Kidney (tissue), 14 donors: ENCODE results near the gene SCIMP. TPM values are rescaled to one million over a fixed set of nuclear protein-coding genes. Genes with fewer than 3 reads are reported as not detected.

Experiments
- DNase-seq, 5 donors: peaks; one replicate each; pipeline ENCODE4 v3.0.0-alpha.2; 2013 to 2020
- FAIRE-seq: peaks from 2 replicates; lab custom pipeline; 2012; peaks lifted over from hg19 to GRCh38; lab: Jason Lieb, UNC
- H3K27ac ChIP-seq, 2 donors: one replicate each; pipeline ENCODE4 v1.7.0; 2013; ENCODE audit warnings: low read depth in 2 of 2, low read length in 2 of 2, inconsistent platforms in 1 of 2
- H3K27me3 ChIP-seq: one replicate; pipeline ENCODE4 v1.7.1; 2013; ENCODE audit warnings: low read length, inconsistent platforms; ENCODE audit not compliant: control insufficient read depth, insufficient read depth
- H3K36me3 ChIP-seq, 3 donors: one replicate each; pipeline versions ENCODE4 v1.7.0 to v1.7.1; 2013; ENCODE audit warnings: low read length in 3 of 3, control low read depth in 1 of 3, inconsistent platforms in 1 of 3; ENCODE audit not compliant: insufficient read depth in 3 of 3, control insufficient read depth in 2 of 3
- H3K4me1 ChIP-seq, 3 donors: one replicate each; pipeline versions ENCODE4 v1.7.0 to v1.7.1; 2013; ENCODE audit warnings: low read length in 3 of 3, inconsistent platforms in 1 of 3, low read depth in 1 of 3; ENCODE audit not compliant: control insufficient read depth in 2 of 3, insufficient read depth in 2 of 3
- H3K4me3 ChIP-seq, 3 donors: one replicate each; pipeline versions ENCODE4 v1.7.0 to v1.8.1; 2013; ENCODE audit warnings: low read length in 3 of 3, control low read depth in 1 of 3, inconsistent platforms in 1 of 3
- H3K9ac ChIP-seq, 3 donors: one replicate each; pipeline versions ENCODE4 v1.7.0 to v1.7.1; 2013; ENCODE audit warnings: low read length in 3 of 3, control low read depth in 1 of 3, inconsistent platforms in 1 of 3
- H3K9me3 ChIP-seq, 3 donors: one replicate each; pipeline versions ENCODE4 v1.7.0 to v1.7.1; 2013; ENCODE audit warnings: low read length in 3 of 3, control low read depth in 1 of 3, inconsistent platforms in 1 of 3; ENCODE audit not compliant: control insufficient read depth in 2 of 3, insufficient read depth in 1 of 3
- CTCF ChIP-seq: IDR thresholded peaks from 3 replicates; pipeline ENCODE4 v1.5.1; 2012; ENCODE audit warnings: mild to moderate bottlenecking, moderate library complexity, borderline replicate concordance; ENCODE audit not compliant: insufficient read depth; ENCODE audit errors: extremely low read depth
- intact Hi-C: fragments of 100-400 bp; cut with DNase I; formaldehyde crosslinking; loops from one replicate; pipeline ENCODE4 v1.11.1; 2022
- polyA plus RNA-seq: library from polyadenylated mRNA; stranded (reverse); fragments of 350-450 nt; fragmentation: Illumina TruSeq; extraction: RNeasy Lipid Tissue Mini Kit (QIAGEN cat#74804); gene quantifications from one replicate; pipeline ENCODE4 v1.2.3, GENCODE V29; 2014; ENCODE audit warnings: low read depth, low replicate concordance; ENCODE audit not compliant: insufficient read depth
- total RNA-seq: library from RNA; stranded (reverse); fragmentation: NEBNext Ultra II Directional; extraction: Animal tissue kit (Norgen Biotek cat#: 25700); gene quantifications from one replicate; pipeline ENCODE4 v1.2.1, GENCODE V29; 2021
- donor health status: control.
- donor health status: control.
- donor health status: control.
- donor health status: control.
- donor health status: control.
- donor health status: DM: yes; HTN: yes; CAD: no.
- donor health status: Normal renal cell carcinoma (clear cell type).

The SCIMP gene
- total and polyA plus RNA-seq, 2 donors from 2014 or later: 0.37 to 7.6 TPM

DNA sequence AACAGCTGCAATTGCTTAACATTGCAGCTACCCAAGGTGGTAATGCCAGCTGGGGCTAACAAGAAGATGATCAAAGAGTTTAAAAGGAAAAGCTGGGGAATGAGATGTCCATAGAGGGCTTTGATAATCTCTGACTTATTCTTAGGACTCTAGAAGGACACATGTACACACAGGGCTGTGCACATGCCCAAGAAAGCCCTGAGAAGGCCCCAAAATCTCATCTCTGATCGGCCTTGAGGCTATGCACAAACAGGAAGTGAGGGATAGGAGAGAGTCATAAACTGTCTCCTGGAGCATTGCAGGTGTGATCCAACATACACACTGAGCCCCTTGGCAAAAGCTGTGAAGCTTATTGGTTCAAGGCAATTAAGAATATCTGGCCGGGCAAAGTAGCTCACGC lies 30.2 kb upstream of the SCIMP start:
- TF ChIP-seq CTCF: no peak
- FAIRE-seq (no peak), DNase-seq (no peak)
- H3K4me3 ChIP-seq: no peak overlapping the region
- H3K36me3 ChIP-seq: no peaks in the 10 kb centered on the region
- no peak overlapping the region for H3K9ac ChIP-seq
- intact Hi-C loops: no loop called here
- no peak overlapping the region for H3K27ac ChIP-seq
- no peaks in the 10 kb centered on the region for H3K9me3 ChIP-seq
- H3K4me1 ChIP-seq: no peaks in the 10 kb centered on the region
- no peaks in the 10 kb centered on the region for H3K27me3 ChIP-seq

DNA sequence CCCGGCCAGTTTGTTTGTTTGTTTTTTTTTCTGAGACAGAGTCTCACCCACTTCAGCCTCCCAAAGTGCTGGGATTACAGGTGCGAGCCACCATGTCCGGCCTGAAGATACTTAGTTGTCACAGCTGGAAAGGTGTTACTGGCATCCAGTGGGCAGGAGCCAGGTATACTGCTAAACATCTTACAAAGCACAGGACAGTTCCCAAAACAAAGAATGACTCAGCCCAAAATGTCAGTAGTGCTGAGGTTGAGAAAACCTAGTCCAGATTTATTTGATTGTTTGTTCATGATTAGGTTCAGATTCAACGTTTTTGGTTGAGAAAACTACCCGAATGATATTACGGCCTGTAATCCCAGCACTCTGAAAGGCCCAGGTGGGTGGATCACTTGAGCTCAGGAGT lies 28.8 kb upstream of the SCIMP start:
- no peak overlapping the region for H3K9ac ChIP-seq
- no peak for DNase-seq
- no peaks in the 10 kb centered on the region for H3K4me1 ChIP-seq
- H3K9me3 ChIP-seq: no peaks in the 10 kb centered on the region
- H3K27ac ChIP-seq: no peak overlapping the region
- no peak for TF ChIP-seq CTCF
- intact Hi-C loops: no loop called here
- no peaks in the 10 kb centered on the region for H3K27me3 ChIP-seq
- no peaks in the 10 kb centered on the region for H3K36me3 ChIP-seq
- FAIRE-seq: no peak
- no peak overlapping the region for H3K4me3 ChIP-seq

GRCh38 chr17:5262416-5262991 lies 27.8 kb upstream of the SCIMP start:
- Histone ChIP-seq H3K4me3 (no peak overlapping the region), H3K9ac (no peak overlapping the region), H3K36me3 (no peaks in the 10 kb centered on the region), H3K27me3 (no peaks in the 10 kb centered on the region), H3K4me1 (no peaks in the 10 kb centered on the region), H3K27ac (no peak overlapping the region), H3K9me3 (no peaks in the 10 kb centered on the region)
- no peak for DNase-seq
- no peak for TF ChIP-seq CTCF
- intact Hi-C loops: no loop called here
- FAIRE-seq: no peak

DNA sequence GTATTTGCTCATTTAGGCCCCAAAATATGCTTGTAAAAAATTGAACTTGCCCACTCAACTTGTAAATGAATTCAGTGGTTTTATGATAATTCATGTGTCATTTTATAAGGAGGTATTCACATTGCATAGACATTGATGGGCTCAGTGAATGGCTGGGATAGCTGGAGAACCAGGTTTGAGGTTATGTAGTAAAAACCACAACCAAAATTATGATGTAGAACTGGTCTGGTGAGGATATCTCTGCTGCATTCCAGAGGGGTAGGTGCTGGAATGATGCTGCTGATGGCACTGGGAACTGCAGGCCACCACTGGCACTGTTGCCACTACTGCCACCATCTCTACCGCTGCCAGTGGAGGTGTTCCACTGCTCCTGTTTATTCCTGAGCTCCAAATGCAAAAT lies 25.9 kb upstream of the SCIMP start:
- Histone ChIP-seq H3K4me1 (no peaks in the 10 kb centered on the region), H3K27me3 (no peaks in the 10 kb centered on the region), H3K4me3 (no peak overlapping the region), H3K9ac (no peak overlapping the region), H3K9me3 (no peaks in the 10 kb centered on the region), H3K36me3 (no peaks in the 10 kb centered on the region), H3K27ac (no peak overlapping the region)
- DNase-seq: no peak
- FAIRE-seq: no peak
- intact Hi-C loops: no loop called here
- TF ChIP-seq CTCF: no peak
